Suprapubic skin (tissue), 4 donors: ENCODE measurements around the gene RYR3. TPM values are rescaled to one million over a fixed set of nuclear protein-coding genes. Genes with fewer than 3 reads are reported as not detected.

ENCODE experiments used
- DNase-seq, 2 donors: peaks; one replicate each; pipeline ENCODE4 v3.0.0-alpha.2; 2019; ENCODE audit warnings: low spot score in 2 of 2
- H3K27ac ChIP-seq: fragments of 200-600 bp; sonication (generic); one replicate; pipeline ENCODE4 v1.5.1; 2019
- H3K27me3 ChIP-seq: fragments of 200-600 bp; sonication (generic); one replicate; pipeline ENCODE4 v1.5.1; 2019
- H3K36me3 ChIP-seq: fragments of 200-600 bp; sonication (generic); one replicate; pipeline ENCODE4 v1.5.1; 2019
- H3K4me1 ChIP-seq: fragments of 200-600 bp; sonication (generic); one replicate; pipeline ENCODE4 v1.5.1; 2019
- H3K4me3 ChIP-seq: fragments of 200-600 bp; sonication (generic); one replicate; pipeline ENCODE4 v1.5.1; 2019; ENCODE audit warnings: mild to moderate bottlenecking
- H3K9me3 ChIP-seq: fragments of 200-600 bp; sonication (generic); one replicate; pipeline ENCODE4 v1.5.1; 2019
- EP300 ChIP-seq: sonication (generic); formaldehyde crosslinking; IDR thresholded peaks from one replicate; pipeline ENCODE4 v1.6.1; 2017; ENCODE audit warnings: antibody characterized with exemption
- POLR2A ChIP-seq, 2 donors: fragments of 450-650 bp; IDR thresholded peaks; one replicate each; pipeline ENCODE4 v1.6.1; 2017; ENCODE audit warnings: antibody characterized with exemption in 2 of 2, mild to moderate bottlenecking in 2 of 2, moderate library complexity in 2 of 2
- POLR2AphosphoS5 ChIP-seq, 3 donors: sonication (generic); formaldehyde crosslinking; IDR thresholded peaks; one replicate each; pipeline ENCODE4 v1.6.1; 2017; ENCODE audit warnings: antibody characterized with exemption in 3 of 3
- WGBS: methylation state at CpG from one replicate; pipeline ENCODE4 v1.1.5; 2018; 5-methylcytosine and 5-hydroxymethylcytosine counted together
- total RNA-seq, 4 donors: library from RNA; depleted of rRNA; stranded (reverse); fragments of >200 nt; gene quantifications; one replicate each; pipeline ENCODE4 v1.1.0, GENCODE V29; 2016
- TF ChIP-seq, protein P1 (sequence below), 2 donors: fragments of 200-600 bp in 1 of 2; fragments of 450-650 bp in 1 of 2; sonication (generic) in 1 of 2; IDR thresholded peaks; one replicate each; pipeline ENCODE4 v1.5.1; 2016 to 2019; ENCODE audit warnings: antibody characterized with exemption in 2 of 2, mild to moderate bottlenecking in 1 of 2, moderate library complexity in 1 of 2

RYR3 gene
- 1 to 10 TPM in 1 of 4 donors, under 1 TPM in 3; 0.38 to 2.0 (median 0.80) TPM for total RNA-seq

DNA sequence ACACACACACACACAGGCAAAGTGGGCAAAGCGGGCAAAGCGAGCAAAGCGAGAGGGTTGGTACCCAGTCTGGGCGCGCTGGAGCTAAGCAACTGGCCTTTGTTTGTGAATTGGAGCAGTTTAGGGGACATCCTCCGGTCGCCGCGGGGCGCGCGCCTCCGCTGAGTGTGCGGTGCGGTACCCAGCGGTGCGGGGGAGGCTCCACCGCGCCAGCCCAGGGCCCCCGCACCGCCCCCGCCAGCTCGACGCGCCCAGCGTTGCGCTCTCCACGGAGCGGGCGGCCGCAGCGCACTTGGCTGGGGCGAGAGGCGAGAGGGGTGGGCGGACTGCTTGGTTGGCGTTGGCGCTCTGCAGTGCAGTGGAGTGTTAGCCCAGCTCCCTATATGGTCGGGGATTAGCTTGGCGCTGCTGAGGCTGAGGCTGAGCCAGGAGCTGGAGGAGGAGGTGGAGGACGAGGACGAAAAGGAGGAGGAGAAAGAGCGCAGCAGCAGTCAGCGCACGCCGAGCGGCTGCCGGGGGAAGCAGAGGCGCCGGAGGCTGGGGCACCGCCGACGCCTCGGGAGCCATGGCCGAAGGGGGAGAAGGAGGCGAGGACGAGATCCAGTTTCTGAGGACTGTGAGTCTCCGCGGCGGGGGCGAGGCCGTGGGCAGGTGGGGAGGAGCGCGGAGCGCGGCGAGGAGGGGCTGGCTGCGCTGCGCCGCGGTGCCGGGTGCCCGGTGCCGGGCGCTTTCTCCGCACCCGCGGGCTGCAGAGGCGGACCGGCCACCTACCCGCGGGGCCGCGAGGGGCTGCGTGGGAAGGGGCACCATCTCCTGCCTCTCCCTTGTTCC lies at the start of gene RYR3:
TSS of gene RYR3 (plus strand) at position 487 of the 831 bp plus-strand sequence. CDS start at position 566, 79 bp downstream.
- peak within 1 kb of the TSS; percentile 46 for H3K4me3 ChIP-seq
- H3K9me3 ChIP-seq: no peaks in the 10 kb centered on the region
- peaks cover 10% of the 10 kb centered on the region for H3K4me1 ChIP-seq
- TF ChIP-seq POLR2AphosphoS5 (IDR thresholded peaks at IDR 0.05): no peak
- TF ChIP-seq EP300: no peak
- TF ChIP-seq, protein P1, sequence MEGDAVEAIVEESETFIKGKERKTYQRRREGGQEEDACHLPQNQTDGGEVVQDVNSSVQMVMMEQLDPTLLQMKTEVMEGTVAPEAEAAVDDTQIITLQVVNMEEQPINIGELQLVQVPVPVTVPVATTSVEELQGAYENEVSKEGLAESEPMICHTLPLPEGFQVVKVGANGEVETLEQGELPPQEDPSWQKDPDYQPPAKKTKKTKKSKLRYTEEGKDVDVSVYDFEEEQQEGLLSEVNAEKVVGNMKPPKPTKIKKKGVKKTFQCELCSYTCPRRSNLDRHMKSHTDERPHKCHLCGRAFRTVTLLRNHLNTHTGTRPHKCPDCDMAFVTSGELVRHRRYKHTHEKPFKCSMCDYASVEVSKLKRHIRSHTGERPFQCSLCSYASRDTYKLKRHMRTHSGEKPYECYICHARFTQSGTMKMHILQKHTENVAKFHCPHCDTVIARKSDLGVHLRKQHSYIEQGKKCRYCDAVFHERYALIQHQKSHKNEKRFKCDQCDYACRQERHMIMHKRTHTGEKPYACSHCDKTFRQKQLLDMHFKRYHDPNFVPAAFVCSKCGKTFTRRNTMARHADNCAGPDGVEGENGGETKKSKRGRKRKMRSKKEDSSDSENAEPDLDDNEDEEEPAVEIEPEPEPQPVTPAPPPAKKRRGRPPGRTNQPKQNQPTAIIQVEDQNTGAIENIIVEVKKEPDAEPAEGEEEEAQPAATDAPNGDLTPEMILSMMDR (IDR thresholded peaks at IDR 0.05): no peak
- no peak for TF ChIP-seq POLR2A (IDR thresholded peaks at IDR 0.05)
- no peak for DNase-seq
- peaks cover 41% of the 10 kb centered on the region for H3K27me3 ChIP-seq
- WGBS: 2% methylated on average over 48 of the region's 84 CpGs
- no peaks in the 10 kb centered on the region for H3K36me3 ChIP-seq
- H3K27ac ChIP-seq: no peak within 1 kb of the TSS

DNA sequence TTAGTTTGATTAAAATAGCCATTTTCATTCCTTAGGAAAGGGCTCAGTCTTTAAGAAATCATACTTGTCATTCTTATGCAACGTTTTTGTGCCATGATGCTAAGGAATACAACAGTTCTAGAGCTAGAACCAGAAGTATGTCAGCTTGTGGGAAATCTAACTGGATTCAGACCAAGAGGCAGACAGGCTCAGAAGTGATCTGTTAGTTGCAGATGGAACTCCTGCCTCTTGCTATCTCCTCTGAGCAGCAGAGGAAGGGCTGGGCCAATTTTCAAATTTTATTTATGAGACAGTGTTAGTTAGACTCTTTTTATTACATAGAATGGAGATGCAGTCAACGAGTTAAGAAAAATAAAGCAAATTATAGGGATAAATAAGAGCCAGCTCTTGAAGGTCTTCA lies 48.5 kb upstream of the RYR3 start:
- no peak overlapping the region for H3K4me3 ChIP-seq
- no peaks in the 10 kb centered on the region for H3K36me3 ChIP-seq
- H3K27ac ChIP-seq: no peak overlapping the region
- no peaks in the 10 kb centered on the region for H3K4me1 ChIP-seq
- no peaks in the 10 kb centered on the region for H3K9me3 ChIP-seq
- 56% methylated on average over 2 of the region's 2 CpGs for WGBS
- no peak for DNase-seq
- no peaks in the 10 kb centered on the region for H3K27me3 ChIP-seq
- no peak for TF ChIP-seq EP300
- TF ChIP-seq, protein P1 (IDR thresholded peaks at IDR 0.05): no peak
- no peak for TF ChIP-seq POLR2AphosphoS5 (IDR thresholded peaks at IDR 0.05)
- TF ChIP-seq POLR2A (IDR thresholded peaks at IDR 0.05): no peak

DNA sequence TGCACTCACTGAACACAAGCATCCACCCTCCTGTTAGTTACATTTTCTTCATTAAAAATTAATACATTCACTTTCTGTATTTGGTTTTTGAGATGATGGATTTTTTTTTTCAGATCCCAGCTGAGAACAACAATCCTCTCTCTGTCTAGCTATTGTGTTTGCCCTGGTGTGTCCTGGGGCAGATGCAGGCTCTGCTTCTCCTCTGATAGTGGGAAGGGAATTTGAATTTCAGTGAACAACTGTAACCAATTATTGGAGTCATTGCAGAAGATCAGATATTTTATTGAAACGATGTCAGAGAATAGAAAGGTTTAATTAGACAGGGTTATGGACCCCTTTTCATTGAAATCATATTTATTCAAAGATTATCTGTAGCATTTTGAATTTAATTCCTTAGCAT lies 33.1 kb upstream of the RYR3 start:
- no peak for DNase-seq
- Histone ChIP-seq H3K9me3 (no peaks in the 10 kb centered on the region), H3K27me3 (no peaks in the 10 kb centered on the region), H3K4me3 (no peak overlapping the region), H3K36me3 (no peaks in the 10 kb centered on the region), H3K4me1 (no peaks in the 10 kb centered on the region), H3K27ac (no peak overlapping the region)
- TF ChIP-seq POLR2AphosphoS5 (IDR thresholded peaks at IDR 0.05) (no peak), POLR2A (IDR thresholded peaks at IDR 0.05) (no peak), EP300 (no peak)
- TF ChIP-seq, protein P1 (IDR thresholded peaks at IDR 0.05): no peak
- 49% methylated on average over 1 of the region's 1 CpG for WGBS

DNA sequence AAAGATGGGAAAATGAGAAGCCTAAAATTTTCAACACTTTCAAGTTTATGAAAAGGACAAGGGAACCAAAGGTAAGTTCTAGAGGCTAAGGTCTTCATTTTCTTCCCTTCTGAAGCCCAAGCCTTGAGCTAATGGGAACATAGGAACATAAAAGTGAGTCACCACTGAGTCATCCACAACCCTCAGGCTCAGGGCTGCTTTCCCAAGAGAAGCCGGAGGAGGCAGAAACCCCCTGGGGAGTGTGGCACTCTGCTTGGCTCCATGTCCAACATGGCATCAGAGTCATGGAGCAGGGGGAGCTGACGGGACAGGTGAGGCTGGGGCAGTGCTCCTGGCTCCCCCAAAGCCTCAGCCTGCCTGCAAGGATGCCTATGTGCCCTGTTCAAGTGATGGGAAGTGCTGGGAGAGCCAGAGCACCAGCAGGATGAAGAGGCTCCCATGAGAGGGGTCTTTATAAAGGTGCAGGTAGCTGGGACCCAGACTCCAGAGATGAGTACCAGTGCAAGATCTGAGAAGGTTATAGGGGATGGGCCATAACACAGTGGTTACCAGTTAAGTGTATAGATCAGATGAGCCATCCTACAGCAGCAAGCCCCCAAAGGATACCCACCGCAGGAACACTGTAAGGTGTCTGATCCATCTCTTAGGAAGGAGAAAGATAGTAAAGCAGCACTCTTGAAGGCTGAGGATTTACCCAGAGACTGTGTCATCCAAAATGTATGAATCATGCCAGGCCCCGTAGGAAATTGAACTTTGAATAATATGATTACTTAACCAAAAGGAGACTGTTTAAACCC lies 31.8 kb upstream of the RYR3 start:
- H3K27ac ChIP-seq: no peak overlapping the region

More for the DNA sequence above, 31.8 kb upstream of the RYR3 start:
- TF ChIP-seq POLR2A (IDR thresholded peaks at IDR 0.05) (no peak), EP300 (no peak), POLR2AphosphoS5 (IDR thresholded peaks at IDR 0.05) (no peak)
- TF ChIP-seq, protein P1 (IDR thresholded peaks at IDR 0.05): no peak
- Histone ChIP-seq H3K4me1 (no peaks in the 10 kb centered on the region), H3K4me3 (no peak overlapping the region), H3K9me3 (no peaks in the 10 kb centered on the region), H3K36me3 (no peaks in the 10 kb centered on the region), H3K27me3 (no peaks in the 10 kb centered on the region)
- no peak for DNase-seq
- WGBS: 44% methylated on average over 4 of the region's 4 CpGs
